ENCODE measurements around the gene KLHDC8B.

DNA sequence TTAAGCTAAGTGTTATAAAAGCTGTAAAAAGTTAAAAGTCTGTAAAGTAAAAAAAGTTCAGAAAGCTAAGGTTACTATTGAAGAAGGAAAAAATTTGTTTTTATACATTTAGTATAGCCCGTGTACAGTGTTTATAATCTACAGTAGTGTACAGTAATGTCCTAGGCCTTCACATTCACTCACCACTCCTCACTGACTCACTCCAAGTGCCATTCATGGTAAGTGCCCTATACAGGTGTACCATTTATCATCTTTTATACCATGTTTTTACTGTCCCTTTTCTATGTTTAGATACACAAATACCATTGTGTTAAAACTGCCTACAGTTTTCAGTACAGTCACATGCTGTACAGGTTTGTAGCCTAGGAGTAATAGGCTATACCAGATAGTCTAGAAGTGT is 14.1 kb upstream of the KLHDC8B start:
- TF ChIP-seq REST (IDR thresholded peaks at IDR 0.05; ENCODE audit: insufficient read depth in 1 of 2, low read depth in 2 of 2, low read length in 2 of 2), result no peak
- TF ChIP-seq FOXP2 (optimal IDR thresholded peaks at IDR 0.05; ENCODE audit: borderline replicate concordance, extremely low read depth, extremely low read length, insufficient read depth), result no peak
- TF ChIP-seq SIN3A (IDR thresholded peaks at IDR 0.05; ENCODE audit: borderline replicate concordance, insufficient read depth, low read length), result no peak
